Stomach (tissue), 9 donors: Measurements from ENCODE around the gene KRT222. TPM values are rescaled to one million over a fixed set of nuclear protein-coding genes. Genes with fewer than 3 reads are reported as not detected.

Source experiments
- DNase-seq, 2 donors: peaks; one replicate each; pipeline versions ENCODE4 v3.0.0 to v3.0.0-alpha.2; 2013 to 2019
- H3K27ac ChIP-seq, 5 donors: fragments of 200-600 bp in 4 of 5; sonication (generic) in 4 of 5; one replicate each; pipeline ENCODE4 v1.5.1; 2013 to 2019; ENCODE audit warnings: mild to moderate bottlenecking in 1 of 5, moderate library complexity in 1 of 5
- H3K27me3 ChIP-seq, 3 donors: fragments of 200-600 bp; sonication (generic); one replicate each; pipeline ENCODE4 v1.5.1; 2017 to 2019; ENCODE audit warnings: mixed run types in 1 of 3
- H3K36me3 ChIP-seq, 4 donors: fragments of 200-600 bp; sonication (generic); 1 replicate in 3 of 4; 2 replicates in 1 of 4; pipeline ENCODE4 v1.5.1; 2016 to 2019
- H3K4me1 ChIP-seq, 4 donors: fragments of 200-600 bp; sonication (generic); one replicate each; pipeline ENCODE4 v1.5.1; 2016 to 2019
- H3K4me3 ChIP-seq, 4 donors: fragments of 200-600 bp; sonication (generic) in 3 of 4; one replicate each; pipeline ENCODE4 v1.5.1; 2016 to 2019; ENCODE audit warnings: mild to moderate bottlenecking in 1 of 4
- H3K9me3 ChIP-seq, 4 donors: fragments of 200-600 bp; sonication (generic); one replicate each; pipeline ENCODE4 v1.5.1; 2016 to 2019
- CTCF ChIP-seq, 7 experiments: fragments of 450-650 bp in 4 of 7; fragments of 200-600 bp in 3 of 7; sonication (generic) in 3 of 7; IDR thresholded peaks; one replicate each; pipeline ENCODE4 v1.5.1; 2016 to 2019; ENCODE audit warnings: antibody characterized with exemption in 7 of 7, control low read depth in 2 of 7, mild to moderate bottlenecking in 1 of 7
- EP300 ChIP-seq: sonication (generic); formaldehyde crosslinking; IDR thresholded peaks from one replicate; pipeline ENCODE4 v1.6.1; 2017; ENCODE audit warnings: antibody characterized with exemption
- POLR2A ChIP-seq, 4 donors: fragments of 450-650 bp; IDR thresholded peaks; one replicate each; pipeline ENCODE4 v1.6.1; 2016; ENCODE audit warnings: antibody characterized with exemption in 4 of 4, control low read depth in 2 of 4, mild to moderate bottlenecking in 1 of 4, moderate library complexity in 1 of 4
- POLR2AphosphoS5 ChIP-seq, 3 donors: sonication (generic); formaldehyde crosslinking; IDR thresholded peaks; one replicate each; pipeline ENCODE4 v1.6.1; 2016; ENCODE audit warnings: antibody characterized with exemption in 3 of 3
- WGBS, 5 donors: extraction: QIAGEN DNeasy Blood & Tissue Kit in 3 of 5; methylation state at CpG; one replicate each; pipeline versions ENCODE4 v1.1.5 to v1.1.7; 2013 to 2018; 5-methylcytosine and 5-hydroxymethylcytosine counted together
- intact Hi-C: fragments of 100-400 bp; cut with DNase I; formaldehyde crosslinking; loops from one replicate; pipeline ENCODE4 v1.15.1; 2023; ENCODE audit warnings: low total_unique reads
- polyA plus RNA-seq, 3 donors: library from polyadenylated mRNA; stranded (reverse); fragments of 200-250 nt; gene quantifications; one replicate each; pipeline ENCODE4 v1.2.3, GENCODE V29; 2013
- total RNA-seq, 5 donors: library from RNA; depleted of rRNA; stranded (reverse); fragments of >200 nt; gene quantifications; one replicate each; pipeline versions ENCODE4 v1.1.0 to v1.2.3, GENCODE V29; 2014 to 2016
- donor health status: healthy with polysubstance abuse.
- donor health status: Bipolar disorder and iron deficiency.
- donor health status: healthy.

Gene KRT222
- total and polyA plus RNA-seq, 8 donors = 0.33 to 2.8 (median 0.83) TPM; not detected in 4

GRCh38 chr17:40666331-40666730 is 1.4 kb upstream of the KRT222 start:
- H3K4me3 ChIP-seq = no peak overlapping the region
- H3K27ac ChIP-seq = no peak overlapping the region
- no peaks in the 10 kb centered on the region for H3K36me3 ChIP-seq
- no peaks in the 10 kb centered on the region for H3K9me3 ChIP-seq
- no peak for TF ChIP-seq CTCF (IDR thresholded peaks at IDR 0.05)
- TF ChIP-seq POLR2A (IDR thresholded peaks at IDR 0.05) = no peak
- no peak for TF ChIP-seq EP300
- H3K27me3 ChIP-seq = peaks cover 0 to 26% (median 0%) of the 10 kb centered on the region in 3 donors
- intact Hi-C loops = no loop called here
- no peak for DNase-seq
- H3K4me1 ChIP-seq = peaks cover 0 to 4% (median 0%) of the 10 kb centered on the region in 4 donors

- DNase-seq = no peak
- H3K4me3 ChIP-seq = no peak overlapping the region
- intact Hi-C loops = no loop called here
These were observed 1.7 kb downstream of the KRT222 start for GRCh38 chr17:40663252-40663651.

GRCh38 chr17:40659911-40660310 is 5.1 kb downstream of the KRT222 start:
- no peak for DNase-seq
- no peak overlapping the region for H3K4me3 ChIP-seq
- H3K27ac ChIP-seq = no peak overlapping the region
- no peaks in the 10 kb centered on the region for H3K9me3 ChIP-seq
- intact Hi-C loops = no loop called here
- peaks cover 0 to 4% (median 0%) of the 10 kb centered on the region in 3 donors for H3K27me3 ChIP-seq
- TF ChIP-seq EP300 (no peak), POLR2A (IDR thresholded peaks at IDR 0.05) (no peak), CTCF (IDR thresholded peaks at IDR 0.05) (no peak), POLR2AphosphoS5 (IDR thresholded peaks at IDR 0.05) (no peak)
- peaks cover 0 to 1% (median 0%) of the 10 kb centered on the region in 4 donors for H3K4me1 ChIP-seq
- WGBS, 5 donors = 84 to 90% (median 87%) methylated on average over 7 of the region's 7 CpGs
- H3K36me3 ChIP-seq = no peaks in the 10 kb centered on the region

More at GRCh38 chr17:40663252-40663651, 1.7 kb downstream of the KRT222 start:
- Histone ChIP-seq H3K27me3 (peaks cover 0 to 26% (median 0%) of the 10 kb centered on the region in 3 donors), H3K36me3 (no peaks in the 10 kb centered on the region), H3K9me3 (no peaks in the 10 kb centered on the region), H3K27ac (no peak overlapping the region), H3K4me1 (peaks cover 0 to 4% (median 0%) of the 10 kb centered on the region in 4 donors)
- WGBS, 5 donors = 73 to 93% (median 86%) methylated on average over 3 of the region's 3 CpGs
- no peak for TF ChIP-seq EP300
- TF ChIP-seq POLR2AphosphoS5 (IDR thresholded peaks at IDR 0.05) = no peak
- TF ChIP-seq POLR2A (IDR thresholded peaks at IDR 0.05) = no peak
- TF ChIP-seq CTCF (IDR thresholded peaks at IDR 0.05) = no peak

GRCh38 chr17:40658396-40658795 is 6.6 kb downstream of the KRT222 start:
- no peak for DNase-seq
- Histone ChIP-seq H3K4me1 (no peaks in the 10 kb centered on the region), H3K4me3 (no peak overlapping the region), H3K36me3 (no peaks in the 10 kb centered on the region), H3K27me3 (no peaks in the 10 kb centered on the region), H3K27ac (no peak overlapping the region), H3K9me3 (no peaks in the 10 kb centered on the region)
- intact Hi-C loops = no loop called here
- TF ChIP-seq CTCF (IDR thresholded peaks at IDR 0.05) (no peak), POLR2AphosphoS5 (IDR thresholded peaks at IDR 0.05) (no peak), EP300 (no peak), POLR2A (IDR thresholded peaks at IDR 0.05) (no peak)
